Endothelial cell of umbilical vein (primary cell): Measurements from ENCODE around the gene IRF1. TPM values are rescaled to one million over a fixed set of nuclear protein-coding genes. Genes with fewer than 3 reads are reported as not detected.

Experiments used
- BruUV-seq: library from RNA; stranded (reverse); fragments of 400-500 nt; replicated peaks from 2 replicates; lab custom pipeline; 2021; lab: Mats Ljungman, UMichigan
- CTCF ChIA-PET: fragments of 300-600, 350-600 bp; sonication (Branson Sonifier 250); formaldehyde crosslinking; loops from one replicate; lab custom pipeline; 2021; ENCODE audit warnings: antibody characterized with exemption, inconsistent platforms; lab: Charles Lee
- POLR2A ChIA-PET: fragments of 300-600, 350-600 bp; sonication (Branson Sonifier 250); formaldehyde crosslinking; loops from one replicate; lab custom pipeline; 2021; ENCODE audit warnings: antibody characterized with exemption, inconsistent platforms; lab: Charles Lee
- DNase-seq: peaks from one replicate; pipeline ENCODE4 v3.0.0-alpha.2; 2011; ENCODE audit warnings: low read depth, low spot score
- FAIRE-seq: peaks from 2 replicates; lab custom pipeline; 2011; peaks lifted over from hg19 to GRCh38; lab: Jason Lieb, UNC
- H2AFZ ChIP-seq: 2 replicates; pipeline ENCODE4 v1.6.0; 2012; ENCODE audit warnings: low read depth, low read length, control low read depth, inconsistent platforms
- H3K27ac ChIP-seq: 2 replicates; pipeline ENCODE4 v1.5.1; 2011; ENCODE audit warnings: low read depth, mild to moderate bottlenecking, control low read depth, low read length, moderate library complexity; ENCODE audit not compliant: insufficient read depth
- H3K27me3 ChIP-seq, 2 experiments: 2 replicates each; pipeline versions ENCODE4 v1.6.0 to v1.6.1; 2011; ENCODE audit warnings: low read length in 2 of 2, mixed read lengths in 1 of 2; ENCODE audit not compliant: control insufficient read depth in 2 of 2, insufficient read depth in 2 of 2
- H3K36me3 ChIP-seq, 2 experiments: 2 replicates in 1 of 2; 3 replicates in 1 of 2; pipeline ENCODE4 v1.5.1; 2011; ENCODE audit warnings: low read length in 2 of 2, mild to moderate bottlenecking in 1 of 2, moderate library complexity in 1 of 2; ENCODE audit not compliant: control insufficient read depth in 2 of 2, insufficient read depth in 2 of 2; ENCODE audit errors: extremely low read depth in 1 of 2
- H3K4me1 ChIP-seq: 3 replicates; pipeline ENCODE4 v1.5.1; 2011; ENCODE audit warnings: mild to moderate bottlenecking, low read length; ENCODE audit not compliant: control insufficient read depth, insufficient read depth; ENCODE audit errors: extremely low read depth
- H3K4me2 ChIP-seq: 2 replicates; pipeline ENCODE4 v1.6.1; 2011; ENCODE audit warnings: low read length, control low read depth, mixed read lengths; ENCODE audit not compliant: insufficient read depth
- H3K4me3 ChIP-seq, 3 experiments: fragments of 200-600 bp in 1 of 3; sonication (generic), shearing (Covaris generic) in 1 of 3; replicated peaks in 1 of 3; 2 replicates each; pipeline ENCODE4 v1.5.1; 2011 to 2016; ENCODE audit warnings: control low read depth in 3 of 3, low read length in 3 of 3, mild to moderate bottlenecking in 2 of 3, inconsistent platforms in 1 of 3, low read depth in 1 of 3, moderate library complexity in 1 of 3; ENCODE audit not compliant: insufficient read depth in 1 of 3
- H3K79me2 ChIP-seq: 2 replicates; pipeline ENCODE4 v1.6.0; 2012; ENCODE audit warnings: low read length, inconsistent platforms; ENCODE audit not compliant: control insufficient read depth, insufficient read depth
- H3K9ac ChIP-seq: replicated peaks from 2 replicates; pipeline ENCODE3; 2011; ENCODE audit warnings: low read length, control low read depth; ENCODE audit not compliant: insufficient read depth; ENCODE audit errors: extremely low read depth
- H3K9me1 ChIP-seq: replicated peaks from 3 replicates; pipeline ENCODE4 v1.6.0; 2011; ENCODE audit warnings: mild to moderate bottlenecking, low read length; ENCODE audit not compliant: control insufficient read depth, insufficient read depth; ENCODE audit errors: extremely low read depth
- H3K9me3 ChIP-seq: replicated peaks from 2 replicates; pipeline ENCODE4 v1.5.1; 2012; ENCODE audit warnings: low read length, inconsistent platforms; ENCODE audit not compliant: control insufficient read depth, insufficient read depth
- H4K20me1 ChIP-seq: replicated peaks from 2 replicates; pipeline ENCODE3; 2011; ENCODE audit warnings: mild to moderate bottlenecking, low read length; ENCODE audit not compliant: control insufficient read depth, insufficient read depth; ENCODE audit errors: extremely low read depth
- EZH2 ChIP-seq: IDR thresholded peaks from 2 replicates; pipeline ENCODE4 v1.6.1; 2012; ENCODE audit warnings: borderline replicate concordance, low read depth, mild to moderate bottlenecking, moderate library complexity, low read length, inconsistent platforms; ENCODE audit not compliant: severe bottlenecking
- FOS ChIP-seq: IDR thresholded peaks from 2 replicates; pipeline ENCODE4 v1.6.1; 2011; ENCODE audit warnings: mild to moderate bottlenecking, low read length, moderate library complexity, borderline replicate concordance; ENCODE audit not compliant: insufficient read depth
- GATA2 ChIP-seq: IDR thresholded peaks from 2 replicates; pipeline ENCODE4 v1.7.0; 2011; ENCODE audit warnings: low read depth, mild to moderate bottlenecking, moderate library complexity, mixed read lengths, low read length; ENCODE audit not compliant: insufficient read length, insufficient read depth
- JUN ChIP-seq: IDR thresholded peaks from 2 replicates; pipeline ENCODE4 v1.6.1; 2011; ENCODE audit warnings: borderline replicate concordance, low read depth; ENCODE audit not compliant: insufficient read length, insufficient read depth
- MYC ChIP-seq: IDR thresholded peaks from one replicate; pipeline ENCODE4 v1.6.1; 2011; ENCODE audit warnings: mild to moderate bottlenecking, low read depth, low read length
- POLR2A ChIP-seq: IDR thresholded peaks from 2 replicates; pipeline ENCODE4 v1.6.1; 2012; ENCODE audit warnings: low read depth, mild to moderate bottlenecking, control low read depth, low read length
- POLR2AphosphoS5 ChIP-seq: IDR thresholded peaks from 2 replicates; pipeline ENCODE4 v1.6.1; 2012; ENCODE audit warnings: low read depth, mild to moderate bottlenecking, control low read depth, low read length, moderate library complexity; ENCODE audit not compliant: insufficient read depth
- dilution Hi-C: fragments of 300-500 bp; cut with MboI; formaldehyde crosslinking; loops from one replicate; pipeline ENCODE4 v1.15.0; 2019; ENCODE audit warnings: low sequenced_read_pairs; ENCODE audit not compliant: extremely low pct_ligation_motif_present
- intact Hi-C: fragments of 100-400 bp; cut with micrococcal nuclease; formaldehyde crosslinking; loops from one replicate; pipeline ENCODE4 v1.10.0; 2022
- polyA plus RNA-seq, 4 experiments: library from polyadenylated mRNA; depleted of rRNA in 3 of 4; stranded (reverse) in 3 of 4; unstranded in 1 of 4; fragments of >200 nt; gene quantifications; 2 replicates each; pipeline versions ENCODE4 v1.2.1 to v1.2.3, GENCODE V29; 2011 to 2012; ENCODE audit warnings: missing spikeins in 1 of 4
- total RNA-seq: library from RNA; stranded (reverse); gene quantifications from 2 replicates; pipeline ENCODE4 v1.2.3, GENCODE V29; 2021
- TF ChIP-seq, protein P1 (sequence below): IDR thresholded peaks from 2 replicates; pipeline ENCODE4 v1.6.1; 2011; ENCODE audit not compliant: insufficient read depth, insufficient read length
- TF ChIP-seq, protein P2 (sequence below), 2 donors: IDR thresholded peaks; 1 replicate in 1 of 2; 2 replicates in 1 of 2; pipeline ENCODE4 v1.5.1; 2011; ENCODE audit warnings: low read length in 2 of 2, mild to moderate bottlenecking in 2 of 2, moderate library complexity in 2 of 2, control low read depth in 1 of 2, inconsistent platforms in 1 of 2, low read depth in 1 of 2; ENCODE audit not compliant: insufficient read depth in 1 of 2; ENCODE audit errors: extremely low read depth in 1 of 2

IRF1 gene
- total and polyA plus RNA-seq, 2 donors (not counting 3 experiments of a cell fraction or from before 2014, with no cell fraction given): 12.3 to 28.0 TPM

DNA sequence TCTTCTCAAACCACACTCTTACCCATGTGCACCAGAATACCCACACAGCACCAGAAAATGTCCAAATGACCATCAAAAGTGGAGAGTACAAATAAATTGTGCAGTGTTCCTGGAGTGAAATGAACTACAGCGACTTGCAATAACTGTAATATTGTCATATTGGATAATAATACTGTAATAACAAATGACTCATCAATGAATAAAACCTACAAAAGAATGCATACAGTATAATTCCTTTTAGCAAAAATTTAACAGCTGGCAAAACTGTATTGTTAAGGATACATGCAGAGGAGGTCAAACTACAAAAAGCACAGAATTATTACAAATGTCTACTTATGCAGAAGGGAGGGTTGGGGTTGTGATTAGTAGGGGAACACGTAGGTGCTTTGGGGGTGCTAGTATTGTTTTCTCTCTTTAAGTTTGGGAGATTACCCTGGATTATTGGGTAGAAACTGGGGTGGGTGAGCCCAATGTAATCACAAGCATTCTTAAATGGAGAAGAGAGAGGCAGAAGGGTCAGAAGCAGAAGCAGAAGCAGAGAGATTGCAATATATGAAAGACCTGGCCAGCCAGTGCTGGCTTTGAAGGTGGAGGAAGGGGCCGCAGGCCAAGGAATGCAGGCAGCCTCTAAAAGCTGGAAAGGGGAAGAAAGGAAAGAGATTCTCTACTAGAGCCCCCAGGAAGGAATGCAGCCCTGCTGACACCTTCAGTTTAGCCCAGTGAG, 21.8 kb downstream of the IRF1 start:
- ChIA-PET POLR2A (no interaction called here), CTCF (interaction anchor here (1.0 to 5.0 kb wide), 5 partner anchors 10 to 48 kb away, joined by 3 to 30 read pairs (median 6); no protein-coding TSS in a partner anchor)
- intact Hi-C loops (loop anchor here (1.0 kb wide), 1 partner anchor 27 kb away; no protein-coding TSS in a partner anchor), dilution Hi-C loops (no loop called here)
- Histone ChIP-seq H3K36me3 (no peaks in the 10 kb centered on the region), H3K4me2 (peak overlapping the region; percentile 9), H3K9me1 (no peaks in the 10 kb centered on the region), H3K9me3 (no peaks in the 10 kb centered on the region), H2AFZ (no peak overlapping the region), H3K27ac (no peak overlapping the region), H3K79me2 (no peaks in the 10 kb centered on the region), H4K20me1 (no peaks in the 10 kb centered on the region), H3K9ac (no peak overlapping the region), H3K4me1 (peaks cover 43% of the 10 kb centered on the region), H3K4me3 (no peak overlapping the region), H3K27me3 (no peaks in the 10 kb centered on the region)
- TF ChIP-seq JUN: peak; percentile 37
- no peak for TF ChIP-seq EZH2
- peak; percentile 47 for FAIRE-seq
- DNase-seq: no peak
- no TSS peak for BruUV-seq

DNA sequence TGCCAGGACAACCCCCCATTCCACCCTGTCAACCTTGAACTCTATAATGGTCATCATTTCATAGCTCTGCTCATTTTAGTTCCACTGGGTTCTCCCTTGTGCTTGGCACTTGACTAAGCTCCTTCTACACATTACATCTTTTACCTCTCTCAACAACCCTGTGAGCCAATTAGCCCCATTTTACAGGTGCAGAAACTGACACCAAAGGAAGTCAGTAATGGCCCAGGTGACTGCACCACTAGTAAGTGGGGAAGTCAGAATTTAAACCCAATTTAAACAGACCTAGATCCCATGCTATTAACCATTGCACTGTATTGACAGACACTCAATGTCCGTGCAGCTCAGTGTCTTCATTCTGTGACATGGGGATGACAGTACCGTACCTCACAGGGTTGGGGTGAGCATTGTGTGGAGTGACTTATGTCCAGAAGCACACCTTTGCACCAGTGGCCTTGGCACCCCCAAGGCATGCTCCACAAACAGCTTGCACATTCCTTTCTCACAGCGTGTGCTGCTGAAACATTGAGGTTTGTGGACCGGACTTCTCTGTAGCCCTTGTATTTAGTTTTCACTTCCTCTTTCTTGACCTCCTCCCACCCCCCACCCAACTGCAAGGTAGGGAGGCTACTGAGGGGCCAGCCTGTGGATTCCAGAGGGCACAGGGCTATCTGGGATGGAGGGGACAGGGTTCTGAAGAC, 23.1 kb downstream of the IRF1 start:
- Histone ChIP-seq H3K9ac (no peak overlapping the region), H3K9me3 (no peaks in the 10 kb centered on the region), H3K27ac (no peak overlapping the region), H3K4me1 (peaks cover 43% of the 10 kb centered on the region), H3K27me3 (no peaks in the 10 kb centered on the region), H3K9me1 (no peaks in the 10 kb centered on the region), H4K20me1 (no peaks in the 10 kb centered on the region), H3K36me3 (no peaks in the 10 kb centered on the region), H3K79me2 (no peaks in the 10 kb centered on the region), H2AFZ (no peak overlapping the region), H3K4me3 (no peak overlapping the region), H3K4me2 (no peak overlapping the region)
- CTCF ChIA-PET: interaction anchor here (0.9 to 5.0 kb wide), 9 partner anchors 9 to 52 kb away, joined by 3 to 30 read pairs (median 6); partner anchors contain the start of gene IRF1
- dilution Hi-C loops (no loop called here), intact Hi-C loops (loop anchor here (2.0 kb wide), 1 partner anchor 41 kb away; no protein-coding TSS in a partner anchor)
- POLR2A ChIA-PET: interaction anchor here (0.6 to 1.7 kb wide), 3 partner anchors 12 to 346 kb away, joined by 4 to 9 read pairs (median 4); partner anchors contain the start of genes IRF1 and SOWAHA
- FAIRE-seq (no peak), DNase-seq (no peak)
- no TSS peak for BruUV-seq
- TF ChIP-seq POLR2AphosphoS5: no peak
- TF ChIP-seq EZH2: no peak
- TF ChIP-seq POLR2A: no peak
- TF ChIP-seq GATA2: no peak
- no peak for TF ChIP-seq MYC
- no peak for TF ChIP-seq JUN
- no peak for TF ChIP-seq FOS
- TF ChIP-seq, protein P1, sequence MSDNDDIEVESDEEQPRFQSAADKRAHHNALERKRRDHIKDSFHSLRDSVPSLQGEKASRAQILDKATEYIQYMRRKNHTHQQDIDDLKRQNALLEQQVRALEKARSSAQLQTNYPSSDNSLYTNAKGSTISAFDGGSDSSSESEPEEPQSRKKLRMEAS: no peak
- TF ChIP-seq, protein P2, sequence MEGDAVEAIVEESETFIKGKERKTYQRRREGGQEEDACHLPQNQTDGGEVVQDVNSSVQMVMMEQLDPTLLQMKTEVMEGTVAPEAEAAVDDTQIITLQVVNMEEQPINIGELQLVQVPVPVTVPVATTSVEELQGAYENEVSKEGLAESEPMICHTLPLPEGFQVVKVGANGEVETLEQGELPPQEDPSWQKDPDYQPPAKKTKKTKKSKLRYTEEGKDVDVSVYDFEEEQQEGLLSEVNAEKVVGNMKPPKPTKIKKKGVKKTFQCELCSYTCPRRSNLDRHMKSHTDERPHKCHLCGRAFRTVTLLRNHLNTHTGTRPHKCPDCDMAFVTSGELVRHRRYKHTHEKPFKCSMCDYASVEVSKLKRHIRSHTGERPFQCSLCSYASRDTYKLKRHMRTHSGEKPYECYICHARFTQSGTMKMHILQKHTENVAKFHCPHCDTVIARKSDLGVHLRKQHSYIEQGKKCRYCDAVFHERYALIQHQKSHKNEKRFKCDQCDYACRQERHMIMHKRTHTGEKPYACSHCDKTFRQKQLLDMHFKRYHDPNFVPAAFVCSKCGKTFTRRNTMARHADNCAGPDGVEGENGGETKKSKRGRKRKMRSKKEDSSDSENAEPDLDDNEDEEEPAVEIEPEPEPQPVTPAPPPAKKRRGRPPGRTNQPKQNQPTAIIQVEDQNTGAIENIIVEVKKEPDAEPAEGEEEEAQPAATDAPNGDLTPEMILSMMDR (IDR thresholded peaks at IDR 0.05; ENCODE audit: extremely low read depth in 1 of 2, insufficient read depth in 1 of 2, low read depth in 1 of 2, low read length in 2 of 2): no peak
